ENCODE data around the gene ATXN1.
"Not testable (repeated sequence)": the region's sequence is repeated elsewhere in the genome, so short reads cannot be mapped to it uniquely, and the experiment has no call there.

The ATXN1 gene

DNA sequence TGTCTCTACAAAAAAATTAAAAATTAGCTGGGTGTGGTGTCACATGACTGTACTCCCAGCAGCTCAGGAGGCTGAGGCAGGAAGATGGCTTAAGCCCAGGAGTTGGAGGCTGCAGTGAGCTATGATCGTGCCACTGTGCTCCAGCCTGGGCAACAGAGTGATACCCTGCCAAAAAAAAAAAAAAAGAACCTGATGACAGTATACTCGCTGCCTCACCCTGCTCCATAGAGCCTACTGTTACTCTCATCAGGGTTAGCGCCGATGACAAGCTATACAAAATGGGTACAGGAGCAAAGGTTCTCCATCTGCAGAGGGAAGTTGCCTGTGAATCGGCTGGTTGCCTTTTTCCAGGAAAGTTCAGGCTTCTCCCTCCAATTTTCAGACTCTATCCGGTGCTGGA, 469.5 kb downstream of the ATXN1 start:
- DNase-seq = no peak

DNA sequence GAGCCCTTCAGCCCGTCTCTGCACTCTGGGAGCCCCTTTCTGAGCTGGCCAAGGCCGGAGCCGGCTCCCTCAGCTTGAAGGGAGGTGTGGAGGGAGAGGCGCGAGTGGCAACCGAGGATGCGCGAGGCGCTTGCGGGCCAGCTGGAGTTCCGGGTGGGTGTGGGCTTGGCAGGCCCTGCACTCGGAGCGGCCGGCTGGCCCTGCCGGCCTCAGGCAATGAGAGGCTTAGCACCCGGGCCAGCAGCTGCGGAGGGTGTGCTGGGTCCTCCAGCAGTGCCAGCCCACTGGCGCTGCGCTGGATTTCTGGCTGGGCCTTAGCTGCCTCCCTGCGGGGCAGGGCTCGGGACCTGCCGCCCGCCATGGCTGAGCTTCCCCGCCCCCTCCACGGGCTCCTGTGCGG, 473.1 kb downstream of the ATXN1 start:
- DNase-seq = no peak

- peak in 1 of 2 donors; percentile 18 for DNase-seq
Measured at GRCh38 chr6:16286151-16286522, 475.1 kb downstream of the ATXN1 start.

GRCh38 chr6:16285467-16286150, 475.7 kb downstream of the ATXN1 start:
- no peak for DNase-seq

DNA sequence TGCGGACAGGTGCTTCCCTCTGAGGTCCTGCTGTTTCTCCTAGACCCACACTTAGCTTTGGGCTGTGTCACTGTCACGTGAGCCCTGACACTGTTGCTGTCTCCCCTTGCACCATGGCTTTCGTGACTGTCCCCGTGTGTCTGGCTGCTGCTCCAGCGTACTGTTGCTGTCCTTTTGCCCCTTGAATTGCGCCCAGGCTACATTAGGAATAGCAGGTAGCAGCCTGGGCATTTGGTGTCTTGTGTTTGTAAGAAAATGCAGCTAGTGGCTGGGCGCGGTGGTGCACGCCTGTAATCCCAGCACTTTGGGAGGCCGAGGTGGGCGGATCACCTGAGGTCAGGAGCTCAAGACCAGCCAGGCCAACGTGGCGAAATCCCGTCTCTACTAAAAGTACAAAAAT, 476.8 kb downstream of the ATXN1 start:
- DNase-seq = no peak

GRCh38 chr6:16282370-16282769, 478.9 kb downstream of the ATXN1 start:
- no peak for DNase-seq

- no peak for DNase-seq
Measured at GRCh38 chr6:16279243-16279642, 482.0 kb downstream of the ATXN1 start.

GRCh38 chr6:16278750-16279149, 482.5 kb downstream of the ATXN1 start:
- no peak for DNase-seq

DNA sequence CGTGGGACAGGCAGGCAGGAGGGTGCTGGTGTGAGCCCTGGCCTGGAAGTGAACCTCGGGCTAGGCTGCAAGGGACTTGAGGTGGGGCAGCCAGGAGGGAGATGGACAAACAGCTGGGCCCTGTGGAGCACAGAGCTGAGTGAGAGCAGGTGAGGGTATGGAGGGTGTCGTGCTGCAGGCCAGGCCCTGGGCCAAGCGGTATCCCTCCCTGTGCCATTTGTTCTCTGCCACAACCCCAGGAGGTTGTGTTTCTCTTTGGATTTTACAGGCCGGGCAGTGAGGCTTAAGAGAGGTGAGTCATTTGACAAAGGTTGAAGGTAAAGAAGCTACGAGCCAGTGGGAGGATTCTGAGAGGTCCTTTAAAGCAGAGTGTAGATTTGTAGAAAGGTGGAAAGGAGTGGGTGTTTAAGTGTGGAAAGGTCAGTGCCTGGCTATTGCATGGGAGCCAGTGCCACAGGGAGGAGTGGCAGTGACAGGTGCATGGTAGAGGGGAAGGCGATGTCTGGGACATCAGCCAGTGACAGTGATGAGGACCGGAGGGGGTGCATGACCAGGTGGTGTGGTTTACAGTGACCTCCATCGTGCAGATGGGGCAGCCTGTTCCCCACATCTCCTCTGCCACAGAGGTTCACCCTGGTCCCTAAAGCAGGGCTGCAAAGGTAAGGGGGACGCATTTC, 483.1 kb downstream of the ATXN1 start:
- no peak for DNase-seq

DNA sequence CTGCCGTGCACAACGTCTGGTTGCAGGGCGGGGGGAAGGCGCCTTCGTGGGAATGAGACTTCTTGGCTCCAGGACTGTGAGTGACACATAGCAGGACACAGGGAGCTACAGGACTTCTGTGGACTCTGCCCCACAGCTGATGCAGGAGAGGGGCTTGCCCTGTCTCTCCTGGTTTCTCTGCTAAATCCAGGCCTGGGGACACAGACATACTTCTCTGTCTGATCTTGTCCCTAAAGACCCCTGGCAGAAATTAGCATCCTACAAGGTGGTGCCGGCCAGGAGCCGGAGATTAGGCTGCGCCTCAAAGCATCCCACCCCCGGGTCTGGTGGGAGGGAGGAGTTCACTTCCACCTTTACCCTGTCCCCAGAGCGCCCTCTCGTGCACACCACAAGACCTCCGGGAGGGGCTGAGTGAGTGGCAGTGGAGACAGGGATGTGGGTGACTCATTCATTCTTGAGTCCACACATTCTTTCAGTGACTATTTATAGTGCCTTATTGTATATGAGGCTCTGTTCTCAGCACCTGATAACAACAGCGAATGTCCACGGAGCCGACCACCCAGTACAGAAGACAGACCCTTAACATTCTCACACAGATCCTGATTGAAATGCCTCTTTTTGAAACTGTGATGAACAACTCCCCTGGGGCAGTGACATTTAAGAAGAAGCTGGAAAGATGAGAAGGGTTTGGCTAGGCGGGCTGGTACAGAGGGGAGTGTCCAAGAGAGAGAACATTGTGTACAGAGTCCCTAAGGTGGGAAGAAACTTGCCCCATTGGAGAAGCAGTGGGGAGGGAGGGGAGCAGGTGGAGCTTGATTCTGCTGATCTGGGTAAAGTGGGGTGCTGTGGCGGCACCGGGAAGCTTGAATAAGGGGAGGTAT, 483.9 kb downstream of the ATXN1 start:
- DNase-seq = no peak

GRCh38 chr6:16274885-16275589, 486.2 kb downstream of the ATXN1 start:
- DNase-seq = no peak

GRCh38 chr6:16274483-16274882, 486.8 kb downstream of the ATXN1 start:
- no peak for DNase-seq

DNA sequence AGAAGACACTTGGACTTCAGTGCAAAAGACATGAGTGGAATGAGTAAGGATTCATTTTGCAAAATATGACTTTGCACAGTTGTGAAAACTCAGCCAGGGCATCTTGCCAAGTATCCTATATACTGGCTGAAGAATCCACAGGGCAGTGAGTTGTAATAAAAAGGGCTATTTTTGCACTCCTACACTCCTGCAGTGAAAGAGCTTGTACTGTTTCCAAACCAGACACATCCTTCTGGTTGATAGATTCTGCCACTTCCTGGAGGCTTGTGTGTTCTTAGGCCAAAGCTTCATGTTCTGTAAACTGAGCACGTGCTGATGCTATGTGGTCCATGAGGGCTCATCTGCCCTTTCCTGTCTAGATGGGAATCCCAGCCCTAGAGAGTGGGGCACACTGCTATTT, 488.0 kb downstream of the ATXN1 start:
- DNase-seq = no peak

GRCh38 chr6:16272201-16272600, 489.1 kb downstream of the ATXN1 start:
- DNase-seq = no peak

- no peak for DNase-seq
Measured at GRCh38 chr6:16271428-16271827, 489.8 kb downstream of the ATXN1 start.

DNA sequence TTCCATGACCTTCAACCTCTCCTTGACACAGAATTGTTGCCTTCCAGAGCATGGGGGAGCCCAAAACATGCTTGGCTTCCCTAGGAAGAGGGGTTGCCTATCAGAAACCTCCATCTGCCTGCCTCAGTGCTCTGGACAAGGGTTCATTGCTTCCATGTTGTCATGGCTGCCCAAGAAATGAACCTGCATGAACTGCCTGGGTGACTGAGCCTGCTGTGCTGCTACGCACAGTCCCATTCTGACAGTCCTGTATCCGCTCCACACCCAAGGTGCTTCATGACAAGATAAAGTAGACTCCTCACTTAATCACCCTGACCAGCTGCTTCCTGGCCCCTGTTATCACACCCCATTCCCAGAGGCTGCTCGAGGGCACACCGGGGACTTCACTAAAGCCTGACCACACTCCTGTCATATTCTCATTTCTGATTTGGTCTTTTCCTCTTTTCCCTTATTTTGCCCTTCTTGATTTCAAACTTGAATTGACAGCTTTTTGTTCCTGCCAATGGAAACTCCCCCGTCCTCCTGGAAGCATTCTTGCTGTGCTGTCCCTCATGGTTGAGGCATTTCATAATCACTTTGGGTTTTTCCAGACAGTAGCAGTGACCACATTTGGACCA, 491.0 kb downstream of the ATXN1 start:
- no peak for DNase-seq

GRCh38 chr6:16269442-16270070, 491.7 kb downstream of the ATXN1 start:
- not testable (repeated sequence) for DNase-seq

GRCh38 chr6:16267428-16268263, 493.6 kb downstream of the ATXN1 start:
- DNase-seq = no peak

DNA sequence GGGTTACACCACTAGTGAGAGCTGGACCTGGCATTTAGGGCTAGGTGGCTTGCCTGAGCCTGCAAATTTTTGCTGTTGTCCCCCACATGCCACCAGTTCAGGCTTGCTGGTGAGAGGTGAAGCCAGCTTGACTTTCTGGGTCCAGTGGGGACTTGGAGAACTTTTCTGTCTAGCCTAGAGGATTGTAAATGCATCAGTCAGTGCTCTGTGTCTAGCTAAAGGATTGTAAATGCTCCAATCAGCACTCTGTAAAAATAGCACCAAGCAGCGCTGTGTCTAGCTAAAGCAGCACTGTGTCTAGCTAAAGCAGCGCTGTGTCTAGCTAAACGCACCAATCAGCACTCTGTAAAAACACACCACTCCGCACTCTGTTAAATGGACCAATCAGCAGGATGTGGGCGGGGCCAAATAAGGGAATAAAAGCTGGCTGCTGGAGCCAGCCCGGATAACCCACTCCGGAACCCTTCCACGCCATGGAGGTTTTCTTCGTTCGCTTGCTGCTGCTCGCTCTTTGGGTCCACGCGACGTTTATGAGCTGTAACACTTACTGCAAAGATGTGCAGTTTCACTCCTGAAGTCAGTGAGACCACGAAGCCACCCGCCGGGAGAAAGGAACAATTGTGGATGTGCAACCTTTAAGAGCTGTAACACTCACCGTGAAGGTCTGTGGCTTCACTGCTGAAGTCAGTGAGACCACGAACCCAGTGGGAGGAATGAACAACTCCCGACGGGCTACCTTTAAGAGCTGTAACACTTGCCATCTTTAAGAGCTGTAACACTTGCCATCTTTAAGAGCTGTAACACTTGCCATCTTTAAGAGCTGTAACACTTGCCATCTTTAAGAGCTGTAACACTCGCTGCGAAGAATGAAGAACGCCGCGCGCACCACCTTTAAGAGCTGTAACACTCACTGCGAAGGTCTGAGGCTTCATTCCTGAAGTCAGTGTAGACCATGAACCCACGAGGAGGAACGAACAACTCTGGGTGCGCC, 495.6 kb downstream of the ATXN1 start:
- no peak for DNase-seq

DNA sequence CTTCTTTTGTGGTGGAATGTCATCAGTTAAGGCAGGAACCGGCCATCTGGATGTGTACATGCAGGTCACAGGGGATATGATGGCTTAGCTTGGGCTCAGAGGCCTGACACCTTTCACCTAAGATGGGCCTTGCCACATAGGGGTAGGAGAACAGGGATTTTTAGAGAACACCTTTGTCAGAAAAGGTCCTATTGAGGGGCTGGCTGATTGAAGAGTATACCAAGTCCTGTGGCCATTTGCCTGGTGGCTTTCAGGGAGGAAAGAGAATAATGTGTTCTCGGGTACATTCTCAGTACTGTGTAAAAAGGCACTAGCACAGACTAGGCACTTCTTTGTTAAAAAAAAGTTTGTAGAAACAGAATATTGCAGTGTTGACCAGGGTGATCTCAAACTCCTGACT, 496.5 kb downstream of the ATXN1 start:
- DNase-seq = no peak

Data from CD4-positive, alpha-beta T cell treated with Interferon alpha-2 for 1 hour (primary cell).